Vagina (tissue), 2 donors: ENCODE data around the gene QRICH1.

ENCODE experiments used
- POLR2AphosphoS5 ChIP-seq, 2 donors: sonication (generic); formaldehyde crosslinking; IDR thresholded peaks; one replicate each; pipeline ENCODE4 v1.9.0; 2017; ENCODE audit warnings: antibody characterized with exemption in 2 of 2, mild to moderate bottlenecking in 2 of 2, low read depth in 1 of 2; ENCODE audit not compliant: insufficient read depth in 1 of 2
- TF ChIP-seq, protein P1 (sequence below), 3 experiments: fragments of 450-650 bp in 2 of 3; fragments of 200-600 bp in 1 of 3; sonication (generic) in 1 of 3; IDR thresholded peaks; one replicate each; pipeline ENCODE4 v1.5.1; 2017 to 2019; ENCODE audit warnings: antibody characterized with exemption in 3 of 3, mild to moderate bottlenecking in 2 of 3, moderate library complexity in 2 of 3

DNA sequence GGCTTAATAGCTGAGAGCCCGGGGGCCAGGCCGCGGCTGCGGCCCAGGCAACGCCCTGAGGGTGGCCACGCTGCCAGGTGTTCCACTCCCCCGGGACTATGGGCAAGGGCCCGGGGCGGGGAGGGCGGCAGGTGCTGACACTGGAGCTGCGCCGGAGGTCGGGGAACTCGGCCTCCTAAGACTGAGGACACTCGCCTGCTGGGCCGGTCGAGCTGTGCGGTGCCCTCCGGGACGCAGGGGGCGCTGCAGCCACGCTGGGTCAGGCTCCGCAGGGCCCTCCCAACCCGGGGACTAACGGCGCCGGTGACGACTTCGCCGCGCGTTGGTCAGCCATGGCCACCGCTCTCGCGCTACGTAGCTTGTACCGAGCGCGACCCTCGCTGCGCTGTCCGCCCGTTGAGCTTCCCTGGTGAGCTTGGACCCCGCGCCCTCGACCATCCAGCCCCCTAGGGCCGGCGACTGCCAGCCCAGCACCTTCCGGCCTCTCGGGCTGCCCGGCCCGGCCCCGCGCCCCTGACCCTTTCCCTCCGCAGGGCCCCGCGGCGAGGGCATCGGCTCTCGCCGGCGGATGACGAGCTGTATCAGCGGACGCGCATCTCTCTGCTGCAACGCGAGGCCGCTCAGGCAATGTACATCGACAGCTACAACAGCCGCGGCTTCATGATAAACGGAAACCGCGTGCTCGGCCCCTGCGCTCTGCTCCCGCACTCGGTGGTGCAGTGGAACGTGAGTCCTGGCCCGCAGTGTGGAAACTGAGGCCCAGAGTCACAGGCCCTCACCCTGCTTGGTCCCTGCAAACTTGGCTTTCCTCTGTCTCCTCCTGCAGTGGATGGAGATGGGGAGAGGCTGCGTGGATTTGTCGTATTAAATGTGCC, 71.8 kb downstream of the QRICH1 start, which contains the start of gene NDUFAF3:
- TF ChIP-seq, protein P1, sequence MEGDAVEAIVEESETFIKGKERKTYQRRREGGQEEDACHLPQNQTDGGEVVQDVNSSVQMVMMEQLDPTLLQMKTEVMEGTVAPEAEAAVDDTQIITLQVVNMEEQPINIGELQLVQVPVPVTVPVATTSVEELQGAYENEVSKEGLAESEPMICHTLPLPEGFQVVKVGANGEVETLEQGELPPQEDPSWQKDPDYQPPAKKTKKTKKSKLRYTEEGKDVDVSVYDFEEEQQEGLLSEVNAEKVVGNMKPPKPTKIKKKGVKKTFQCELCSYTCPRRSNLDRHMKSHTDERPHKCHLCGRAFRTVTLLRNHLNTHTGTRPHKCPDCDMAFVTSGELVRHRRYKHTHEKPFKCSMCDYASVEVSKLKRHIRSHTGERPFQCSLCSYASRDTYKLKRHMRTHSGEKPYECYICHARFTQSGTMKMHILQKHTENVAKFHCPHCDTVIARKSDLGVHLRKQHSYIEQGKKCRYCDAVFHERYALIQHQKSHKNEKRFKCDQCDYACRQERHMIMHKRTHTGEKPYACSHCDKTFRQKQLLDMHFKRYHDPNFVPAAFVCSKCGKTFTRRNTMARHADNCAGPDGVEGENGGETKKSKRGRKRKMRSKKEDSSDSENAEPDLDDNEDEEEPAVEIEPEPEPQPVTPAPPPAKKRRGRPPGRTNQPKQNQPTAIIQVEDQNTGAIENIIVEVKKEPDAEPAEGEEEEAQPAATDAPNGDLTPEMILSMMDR (IDR thresholded peaks at IDR 0.05) = peak; percentile 78 to 99 (median 98)
- peak in 1 of 2 donors; percentile 78 for TF ChIP-seq POLR2AphosphoS5 (IDR thresholded peaks at IDR 0.05; ENCODE audit: insufficient read depth in 1 of 2, low read depth in 1 of 2)
